Ovary (tissue), 3 donors: ENCODE results near the gene LRIG1.

Experiments
- EP300 ChIP-seq: sonication (generic); formaldehyde crosslinking; IDR thresholded peaks from one replicate; pipeline ENCODE4 v1.6.1; 2017; ENCODE audit warnings: antibody characterized with exemption
- POLR2A ChIP-seq: fragments of 450-650 bp; IDR thresholded peaks from one replicate; pipeline ENCODE4 v1.6.1; 2017; ENCODE audit warnings: antibody characterized with exemption, mild to moderate bottlenecking, moderate library complexity
- TF ChIP-seq, protein P1 (sequence below), 3 donors: fragments of 450-650 bp in 2 of 3; fragments of 200-600 bp in 1 of 3; IDR thresholded peaks; one replicate each; pipeline versions ENCODE4 v1.5.1 to v1.8.0; 2016 to 2022; ENCODE audit warnings: antibody characterized with exemption in 3 of 3, mild to moderate bottlenecking in 1 of 3
- donor health status: DM: no; HTN: no; CAD: no.

GRCh38 chr3:66394753-66395249, 106.0 kb downstream of the LRIG1 start:
- TF ChIP-seq, protein P1, sequence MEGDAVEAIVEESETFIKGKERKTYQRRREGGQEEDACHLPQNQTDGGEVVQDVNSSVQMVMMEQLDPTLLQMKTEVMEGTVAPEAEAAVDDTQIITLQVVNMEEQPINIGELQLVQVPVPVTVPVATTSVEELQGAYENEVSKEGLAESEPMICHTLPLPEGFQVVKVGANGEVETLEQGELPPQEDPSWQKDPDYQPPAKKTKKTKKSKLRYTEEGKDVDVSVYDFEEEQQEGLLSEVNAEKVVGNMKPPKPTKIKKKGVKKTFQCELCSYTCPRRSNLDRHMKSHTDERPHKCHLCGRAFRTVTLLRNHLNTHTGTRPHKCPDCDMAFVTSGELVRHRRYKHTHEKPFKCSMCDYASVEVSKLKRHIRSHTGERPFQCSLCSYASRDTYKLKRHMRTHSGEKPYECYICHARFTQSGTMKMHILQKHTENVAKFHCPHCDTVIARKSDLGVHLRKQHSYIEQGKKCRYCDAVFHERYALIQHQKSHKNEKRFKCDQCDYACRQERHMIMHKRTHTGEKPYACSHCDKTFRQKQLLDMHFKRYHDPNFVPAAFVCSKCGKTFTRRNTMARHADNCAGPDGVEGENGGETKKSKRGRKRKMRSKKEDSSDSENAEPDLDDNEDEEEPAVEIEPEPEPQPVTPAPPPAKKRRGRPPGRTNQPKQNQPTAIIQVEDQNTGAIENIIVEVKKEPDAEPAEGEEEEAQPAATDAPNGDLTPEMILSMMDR (IDR thresholded peaks at IDR 0.05) = no peak
- TF ChIP-seq POLR2A (no peak), EP300 (no peak)
